H1 (cell line): ENCODE measurements around the gene NFIA. TPM values are rescaled to one million over a fixed set of nuclear protein-coding genes. Genes with fewer than 3 reads are reported as not detected.

Experiments used
- ASH2L ChIP-seq: fragments of 200-600, 300-600 bp; sonication (generic); IDR thresholded peaks from one replicate; pipeline ENCODE4 v1.7.1; 2017; ENCODE audit warnings: low read length
- HDAC6 ChIP-seq: IDR thresholded peaks from one replicate; pipeline ENCODE4 v1.7.1; 2012; ENCODE audit warnings: low read depth, mild to moderate bottlenecking, inconsistent platforms, low read length, moderate library complexity
- KDM5A ChIP-seq: fragments of 200-600 bp; IDR thresholded peaks from 2 replicates; pipeline ENCODE4 v1.7.1; 2012; ENCODE audit warnings: mild to moderate bottlenecking, low read length, inconsistent platforms, mixed read lengths
- SUZ12 ChIP-seq: fragments of 200-600 bp; sonication (generic); IDR thresholded peaks from 2 replicates; pipeline ENCODE4 v1.6.1; 2012; ENCODE audit warnings: mild to moderate bottlenecking, inconsistent platforms, low read length, moderate library complexity, mixed read lengths
- YY1 ChIP-seq: IDR thresholded peaks from 2 replicates; pipeline ENCODE4 v1.6.1; 2011; ENCODE audit warnings: low read depth, mild to moderate bottlenecking, low read length
- polyA plus RNA-seq, 7 experiments: library from polyadenylated mRNA; depleted of rRNA in 3 of 7; stranded (reverse) in 5 of 7; unstranded in 2 of 7; fragments of >200 nt in 5 of 7; fragments of 200-250 nt in 2 of 7; gene quantifications; 1 replicate in 5 of 7; 2 replicates in 1 of 7; 4 replicates in 1 of 7; pipeline versions ENCODE4 v1.2.1 to v1.2.3, GENCODE V29; 2011 to 2013; ENCODE audit warnings: missing spikeins in 2 of 7, mixed read lengths in 2 of 7
- total RNA-seq: library from RNA; stranded (reverse); fragmentation: NEBNext Ultra II Directional; extraction: Animal tissue kit (Norgen Biotek cat#: 25700); gene quantifications from 2 replicates; pipeline ENCODE4 v1.2.1, GENCODE V29; 2021
- TF ChIP-seq, protein P1 (sequence below): fragments of 300-600 bp; sonication (generic); IDR thresholded peaks from 2 replicates; pipeline ENCODE4 v1.7.1; 2012; ENCODE audit warnings: low read length, moderate library complexity, mild to moderate bottlenecking, inconsistent platforms; ENCODE audit not compliant: insufficient replicate concordance

The NFIA gene
- total and polyA plus RNA-seq, 2 of the 8 experiments (the other 6 are each of a cell fraction or from before 2014, with no cell fraction given), result 1.8 to 2.3 TPM

DNA sequence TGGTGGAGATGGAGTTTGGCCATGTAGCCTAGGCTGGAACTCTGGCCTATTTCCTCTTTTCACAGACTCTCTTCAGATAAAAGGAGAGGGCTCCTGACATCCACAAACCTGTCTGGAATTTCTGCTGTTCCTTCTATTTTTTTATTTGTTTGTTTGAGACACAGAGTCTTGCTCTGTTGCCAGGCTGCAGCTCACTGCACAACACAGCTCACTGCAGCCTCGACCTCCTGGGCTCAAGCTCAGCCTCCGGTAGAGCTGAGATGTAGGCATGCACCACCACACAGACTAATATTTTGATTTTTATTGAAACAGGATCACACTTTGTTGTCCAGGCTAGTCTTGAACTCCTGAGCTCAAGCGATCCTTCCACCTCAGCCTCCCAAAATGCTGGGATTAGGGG, 411.6 kb downstream of the NFIA start (continued):
- TF ChIP-seq, protein P1, sequence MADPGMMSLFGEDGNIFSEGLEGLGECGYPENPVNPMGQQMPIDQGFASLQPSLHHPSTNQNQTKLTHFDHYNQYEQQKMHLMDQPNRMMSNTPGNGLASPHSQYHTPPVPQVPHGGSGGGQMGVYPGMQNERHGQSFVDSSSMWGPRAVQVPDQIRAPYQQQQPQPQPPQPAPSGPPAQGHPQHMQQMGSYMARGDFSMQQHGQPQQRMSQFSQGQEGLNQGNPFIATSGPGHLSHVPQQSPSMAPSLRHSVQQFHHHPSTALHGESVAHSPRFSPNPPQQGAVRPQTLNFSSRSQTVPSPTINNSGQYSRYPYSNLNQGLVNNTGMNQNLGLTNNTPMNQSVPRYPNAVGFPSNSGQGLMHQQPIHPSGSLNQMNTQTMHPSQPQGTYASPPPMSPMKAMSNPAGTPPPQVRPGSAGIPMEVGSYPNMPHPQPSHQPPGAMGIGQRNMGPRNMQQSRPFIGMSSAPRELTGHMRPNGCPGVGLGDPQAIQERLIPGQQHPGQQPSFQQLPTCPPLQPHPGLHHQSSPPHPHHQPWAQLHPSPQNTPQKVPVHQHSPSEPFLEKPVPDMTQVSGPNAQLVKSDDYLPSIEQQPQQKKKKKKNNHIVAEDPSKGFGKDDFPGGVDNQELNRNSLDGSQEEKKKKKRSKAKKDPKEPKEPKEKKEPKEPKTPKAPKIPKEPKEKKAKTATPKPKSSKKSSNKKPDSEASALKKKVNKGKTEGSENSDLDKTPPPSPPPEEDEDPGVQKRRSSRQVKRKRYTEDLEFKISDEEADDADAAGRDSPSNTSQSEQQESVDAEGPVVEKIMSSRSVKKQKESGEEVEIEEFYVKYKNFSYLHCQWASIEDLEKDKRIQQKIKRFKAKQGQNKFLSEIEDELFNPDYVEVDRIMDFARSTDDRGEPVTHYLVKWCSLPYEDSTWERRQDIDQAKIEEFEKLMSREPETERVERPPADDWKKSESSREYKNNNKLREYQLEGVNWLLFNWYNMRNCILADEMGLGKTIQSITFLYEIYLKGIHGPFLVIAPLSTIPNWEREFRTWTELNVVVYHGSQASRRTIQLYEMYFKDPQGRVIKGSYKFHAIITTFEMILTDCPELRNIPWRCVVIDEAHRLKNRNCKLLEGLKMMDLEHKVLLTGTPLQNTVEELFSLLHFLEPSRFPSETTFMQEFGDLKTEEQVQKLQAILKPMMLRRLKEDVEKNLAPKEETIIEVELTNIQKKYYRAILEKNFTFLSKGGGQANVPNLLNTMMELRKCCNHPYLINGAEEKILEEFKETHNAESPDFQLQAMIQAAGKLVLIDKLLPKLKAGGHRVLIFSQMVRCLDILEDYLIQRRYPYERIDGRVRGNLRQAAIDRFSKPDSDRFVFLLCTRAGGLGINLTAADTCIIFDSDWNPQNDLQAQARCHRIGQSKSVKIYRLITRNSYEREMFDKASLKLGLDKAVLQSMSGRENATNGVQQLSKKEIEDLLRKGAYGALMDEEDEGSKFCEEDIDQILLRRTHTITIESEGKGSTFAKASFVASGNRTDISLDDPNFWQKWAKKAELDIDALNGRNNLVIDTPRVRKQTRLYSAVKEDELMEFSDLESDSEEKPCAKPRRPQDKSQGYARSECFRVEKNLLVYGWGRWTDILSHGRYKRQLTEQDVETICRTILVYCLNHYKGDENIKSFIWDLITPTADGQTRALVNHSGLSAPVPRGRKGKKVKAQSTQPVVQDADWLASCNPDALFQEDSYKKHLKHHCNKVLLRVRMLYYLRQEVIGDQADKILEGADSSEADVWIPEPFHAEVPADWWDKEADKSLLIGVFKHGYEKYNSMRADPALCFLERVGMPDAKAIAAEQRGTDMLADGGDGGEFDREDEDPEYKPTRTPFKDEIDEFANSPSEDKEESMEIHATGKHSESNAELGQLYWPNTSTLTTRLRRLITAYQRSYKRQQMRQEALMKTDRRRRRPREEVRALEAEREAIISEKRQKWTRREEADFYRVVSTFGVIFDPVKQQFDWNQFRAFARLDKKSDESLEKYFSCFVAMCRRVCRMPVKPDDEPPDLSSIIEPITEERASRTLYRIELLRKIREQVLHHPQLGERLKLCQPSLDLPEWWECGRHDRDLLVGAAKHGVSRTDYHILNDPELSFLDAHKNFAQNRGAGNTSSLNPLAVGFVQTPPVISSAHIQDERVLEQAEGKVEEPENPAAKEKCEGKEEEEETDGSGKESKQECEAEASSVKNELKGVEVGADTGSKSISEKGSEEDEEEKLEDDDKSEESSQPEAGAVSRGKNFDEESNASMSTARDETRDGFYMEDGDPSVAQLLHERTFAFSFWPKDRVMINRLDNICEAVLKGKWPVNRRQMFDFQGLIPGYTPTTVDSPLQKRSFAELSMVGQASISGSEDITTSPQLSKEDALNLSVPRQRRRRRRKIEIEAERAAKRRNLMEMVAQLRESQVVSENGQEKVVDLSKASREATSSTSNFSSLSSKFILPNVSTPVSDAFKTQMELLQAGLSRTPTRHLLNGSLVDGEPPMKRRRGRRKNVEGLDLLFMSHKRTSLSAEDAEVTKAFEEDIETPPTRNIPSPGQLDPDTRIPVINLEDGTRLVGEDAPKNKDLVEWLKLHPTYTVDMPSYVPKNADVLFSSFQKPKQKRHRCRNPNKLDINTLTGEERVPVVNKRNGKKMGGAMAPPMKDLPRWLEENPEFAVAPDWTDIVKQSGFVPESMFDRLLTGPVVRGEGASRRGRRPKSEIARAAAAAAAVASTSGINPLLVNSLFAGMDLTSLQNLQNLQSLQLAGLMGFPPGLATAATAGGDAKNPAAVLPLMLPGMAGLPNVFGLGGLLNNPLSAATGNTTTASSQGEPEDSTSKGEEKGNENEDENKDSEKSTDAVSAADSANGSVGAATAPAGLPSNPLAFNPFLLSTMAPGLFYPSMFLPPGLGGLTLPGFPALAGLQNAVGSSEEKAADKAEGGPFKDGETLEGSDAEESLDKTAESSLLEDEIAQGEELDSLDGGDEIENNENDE, result no peak
- no peak for TF ChIP-seq ASH2L
- TF ChIP-seq KDM5A, result no peak
- no peak for TF ChIP-seq HDAC6
- no peak for TF ChIP-seq SUZ12
- TF ChIP-seq YY1, result no peak
